T-helper 9 cell (primary cell): ENCODE measurements around the gene ARHGEF4.

Source experiments
- DNase-seq: peaks from one replicate; pipeline ENCODE4 v3.0.0-alpha.2; 2020

The ARHGEF4 gene

DNA sequence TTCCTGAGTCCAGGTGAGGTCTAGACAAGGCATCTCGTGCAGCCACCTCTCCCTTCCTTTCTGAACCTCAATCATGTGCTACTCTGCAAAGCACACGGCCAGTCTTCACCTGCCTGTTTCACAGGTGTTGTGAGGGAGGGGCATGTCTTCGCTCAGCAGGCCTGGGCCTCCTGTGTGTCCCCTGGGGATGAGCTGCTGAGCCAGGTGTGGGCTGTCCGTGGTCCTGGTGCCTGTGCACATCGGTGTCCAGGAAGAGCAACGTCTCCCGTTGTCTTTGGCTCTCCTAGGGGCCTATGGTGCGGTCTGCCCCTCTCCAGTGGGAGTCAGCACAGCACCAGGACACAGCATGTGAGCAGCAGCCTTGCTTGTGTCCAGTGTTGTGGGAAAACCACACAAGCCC lies 16.7 kb downstream of the ARHGEF4 start:
- DNase-seq, result no peak

DNA sequence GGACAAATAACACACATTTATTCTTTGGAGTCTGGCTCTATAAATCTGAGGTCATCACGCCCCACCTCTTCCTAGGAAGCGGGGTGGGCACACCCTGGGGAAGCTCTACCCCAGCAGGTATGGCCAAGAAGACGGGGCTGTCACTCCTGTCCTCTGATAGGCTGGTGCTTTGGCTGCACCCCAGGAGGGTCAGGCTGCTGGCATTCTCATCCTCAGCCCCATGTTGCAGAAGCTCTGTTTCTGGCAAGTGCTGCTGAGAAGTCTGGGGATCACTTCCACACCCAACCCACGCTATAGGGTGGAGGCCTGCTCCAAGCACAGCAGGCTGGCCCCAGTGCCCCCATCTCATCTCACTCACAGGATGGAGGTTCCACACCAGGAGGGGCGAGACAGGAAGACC lies 17.6 kb downstream of the ARHGEF4 start:
- no peak for DNase-seq

DNA sequence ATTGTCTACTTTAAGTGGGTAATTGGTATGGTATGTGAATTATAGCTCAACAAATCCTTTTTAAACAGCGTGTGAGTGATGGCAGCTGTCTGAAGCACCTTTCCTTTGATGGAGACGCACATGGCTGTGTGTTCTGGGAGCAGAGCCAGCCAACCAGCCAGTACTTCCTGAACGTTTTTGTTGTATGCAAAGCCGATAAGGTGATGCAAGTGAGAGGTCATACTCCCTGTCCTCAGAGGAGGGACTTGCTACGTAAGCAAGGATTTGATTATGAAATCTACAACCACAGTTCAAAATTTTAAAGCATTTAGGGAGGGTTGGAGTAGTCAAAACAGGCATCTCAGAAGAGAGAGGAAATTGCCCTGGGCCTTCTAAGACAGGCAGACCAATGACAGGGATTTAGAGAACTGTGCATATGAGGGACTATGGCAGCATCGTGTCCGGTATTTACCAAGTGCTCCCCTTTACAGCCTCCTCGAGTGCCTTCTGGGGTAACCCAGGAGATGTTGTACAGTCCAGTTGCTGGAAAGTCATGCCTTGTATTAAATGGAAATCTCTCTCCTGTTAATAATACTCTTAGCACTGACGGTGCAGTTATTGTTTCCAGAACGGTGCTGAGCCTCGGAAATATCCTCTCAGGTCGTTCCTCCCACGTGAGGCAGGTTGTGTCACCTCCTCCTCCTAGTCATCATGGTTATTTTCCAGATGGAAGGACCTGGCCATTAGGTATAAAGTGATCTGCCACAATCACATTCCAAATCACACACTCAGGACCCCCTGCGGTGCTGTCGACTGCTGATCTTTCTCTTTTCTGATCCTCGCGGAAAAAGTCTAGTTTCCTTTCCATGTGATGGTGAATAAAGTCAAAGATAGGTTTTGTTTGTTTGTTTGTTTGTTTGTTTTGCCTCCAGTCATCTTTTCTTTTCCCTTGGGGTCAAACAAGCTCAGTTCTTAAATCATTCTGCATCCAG lies 28.4 kb downstream of the ARHGEF4 start:
- DNase-seq, result no peak

DNA sequence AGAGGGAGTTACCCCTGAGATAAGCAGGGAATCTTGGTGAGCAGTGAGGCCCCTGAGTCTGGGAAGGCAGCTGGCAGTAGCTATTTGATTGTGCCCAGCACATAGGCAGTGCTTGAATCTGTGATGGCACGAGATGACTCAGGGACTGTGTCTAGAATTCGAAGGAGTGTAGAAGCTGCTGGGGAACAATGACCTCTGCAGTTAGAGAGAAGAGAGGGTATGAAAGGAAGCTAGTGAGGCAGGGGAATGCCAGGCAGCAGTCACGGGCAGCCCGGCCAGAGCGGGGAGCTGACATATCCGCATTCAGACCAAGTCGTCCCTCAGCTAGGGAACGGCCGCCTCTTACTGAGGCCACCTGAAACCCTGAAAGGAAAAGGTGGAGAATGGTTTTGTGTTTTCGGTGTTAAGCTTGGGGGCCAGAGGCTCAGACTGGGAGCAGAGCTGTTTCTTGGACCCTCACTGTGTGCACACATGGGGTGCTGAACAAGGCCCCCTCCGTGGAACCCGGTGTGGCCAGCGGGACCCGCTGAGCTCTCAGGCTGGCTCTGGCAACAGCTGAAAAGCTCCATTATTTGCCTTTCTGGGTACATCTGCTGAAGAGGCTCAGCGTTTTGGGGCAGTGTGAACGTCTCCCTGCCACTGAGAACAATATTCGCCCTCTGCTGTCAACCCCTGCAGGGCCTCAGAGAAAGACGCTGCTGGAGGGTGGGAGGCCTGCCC lies 32.9 kb downstream of the ARHGEF4 start:
- DNase-seq, result no peak

- DNase-seq, result no peak
These were observed 33.4 kb downstream of the ARHGEF4 start for GRCh38 chr2:130870161-130870485.

DNA sequence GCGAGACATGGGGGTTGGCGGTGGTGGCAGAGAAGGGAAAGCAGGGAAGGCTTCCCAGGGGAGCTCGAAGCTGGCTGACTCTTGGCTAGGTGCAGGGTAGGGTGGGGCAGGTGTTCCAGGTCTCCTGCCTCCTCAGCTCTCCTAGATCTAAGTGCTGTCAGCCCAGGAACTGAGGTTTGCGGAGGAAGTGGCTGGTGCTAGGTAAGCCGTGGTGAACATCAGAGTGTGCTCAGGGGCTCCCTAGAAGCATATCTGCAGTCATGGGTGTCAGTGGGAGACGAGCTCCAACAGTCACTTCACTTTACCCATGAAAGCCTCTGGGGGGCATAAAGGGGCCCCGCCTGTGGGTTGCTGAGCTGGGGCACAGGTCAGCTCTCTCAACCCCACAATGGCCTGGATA lies 34.1 kb downstream of the ARHGEF4 start:
- no peak for DNase-seq

DNA sequence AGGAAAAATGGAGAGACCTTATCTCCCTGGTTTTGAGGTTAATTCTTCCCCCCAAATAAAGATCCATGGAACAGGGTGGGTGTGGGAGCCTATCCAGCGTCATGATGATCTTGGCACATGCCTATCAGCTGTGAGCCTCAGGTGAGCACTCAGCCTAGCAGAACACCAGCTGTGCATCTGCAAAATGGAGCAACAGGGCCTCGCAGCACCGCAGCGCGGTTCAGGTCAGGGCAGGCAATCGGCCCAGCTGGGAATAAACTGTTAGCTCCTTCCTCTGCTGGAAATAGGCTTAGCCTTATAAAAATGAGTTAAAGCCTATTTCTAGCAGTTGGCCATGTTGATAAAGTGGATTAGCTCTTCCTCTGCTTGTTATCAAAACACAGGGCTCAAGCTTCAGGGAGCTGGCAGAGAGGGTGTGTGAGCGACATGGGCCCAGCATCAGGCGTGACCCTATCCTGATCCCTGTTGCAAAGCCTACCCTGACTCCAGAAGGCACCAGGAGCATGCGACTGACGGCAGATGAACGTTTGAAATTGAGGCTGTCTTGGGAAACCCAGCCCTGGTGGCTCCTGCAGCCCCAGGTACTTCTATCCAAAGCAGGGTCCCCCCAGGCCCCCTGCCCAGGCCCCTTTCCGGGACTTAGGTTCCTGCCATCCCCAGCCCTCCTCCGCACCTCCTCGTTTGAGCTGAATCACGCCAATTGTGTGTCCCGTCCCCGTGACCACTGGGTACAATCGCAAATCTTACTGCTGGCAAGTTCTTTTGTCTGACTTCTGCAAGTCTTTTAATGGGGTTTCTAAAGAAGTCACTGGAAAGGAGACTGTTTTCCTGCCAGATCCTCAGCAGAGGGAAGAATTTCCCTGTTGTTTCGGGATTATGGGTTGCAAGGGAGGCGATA lies 35.4 kb downstream of the ARHGEF4 start:
- no peak for DNase-seq

DNA sequence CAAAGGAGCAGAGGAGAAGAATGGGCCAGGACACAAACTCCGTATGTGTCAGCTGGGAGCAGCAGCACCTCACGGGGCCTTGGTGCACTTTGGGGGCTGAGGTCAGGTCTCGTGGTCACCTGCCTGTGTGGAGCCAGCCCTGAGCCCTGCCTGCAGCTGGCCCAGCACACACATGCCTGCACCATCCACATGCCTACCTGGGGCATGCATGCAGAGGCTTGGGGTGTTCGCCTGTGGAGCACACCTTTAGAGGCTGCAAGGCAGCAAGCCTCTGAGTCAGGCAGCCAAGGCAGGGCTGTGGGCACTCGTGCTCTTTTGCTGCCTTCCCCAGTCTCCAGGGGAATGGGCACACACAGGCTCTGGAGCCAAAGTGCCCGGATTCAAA lies 36.0 kb downstream of the ARHGEF4 start:
- no peak for DNase-seq

- DNase-seq, result peak; percentile 60
These were observed 37.1 kb downstream of the ARHGEF4 start for GRCh38 chr2:130873700-130874346.

DNA sequence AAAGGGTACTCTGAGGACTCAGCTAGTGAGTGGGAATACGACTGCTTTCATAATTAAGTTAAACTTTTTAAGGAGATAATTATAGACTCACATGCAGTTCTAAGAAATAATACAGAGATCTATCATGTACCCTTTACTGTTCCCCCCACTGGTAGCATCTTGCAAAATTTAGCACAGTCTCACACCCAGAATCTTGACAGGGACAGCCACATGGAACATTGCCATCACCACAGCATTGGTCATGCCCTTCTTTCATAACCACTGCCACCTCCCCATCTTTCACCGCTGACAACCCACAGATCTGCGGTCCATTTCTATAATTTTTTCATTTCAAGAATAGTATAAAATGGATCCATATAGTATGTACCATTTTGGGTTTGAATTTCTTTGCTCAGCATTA lies 37.8 kb downstream of the ARHGEF4 start:
- no peak for DNase-seq

DNA sequence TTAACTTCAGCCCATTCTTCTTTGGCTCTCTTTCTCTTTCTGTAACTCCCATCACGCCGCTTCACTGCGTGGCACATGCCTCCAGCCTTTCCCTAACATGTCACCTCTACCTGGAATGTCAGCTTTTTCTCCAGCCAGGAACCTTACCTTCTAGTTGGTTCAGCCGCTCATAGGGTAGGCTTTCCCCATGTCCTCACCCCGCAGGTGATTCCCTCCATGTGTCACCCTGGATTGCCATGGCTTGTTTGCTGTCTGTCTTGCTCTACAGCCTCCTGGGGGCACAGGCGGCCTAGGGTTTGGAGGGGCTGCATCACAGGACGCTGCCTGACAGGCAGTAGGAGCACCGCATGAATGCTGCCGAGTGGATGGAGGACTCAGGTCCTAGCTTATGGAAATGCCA lies 39.2 kb downstream of the ARHGEF4 start:
- no peak for DNase-seq

GRCh38 chr2:130877258-130877657 lies 40.5 kb downstream of the ARHGEF4 start:
- DNase-seq, result no peak

- DNase-seq, result no peak
These were observed 41.6 kb downstream of the ARHGEF4 start for GRCh38 chr2:130878316-130878715.

GRCh38 chr2:130878933-130879332 lies 42.2 kb downstream of the ARHGEF4 start:
- no peak for DNase-seq

DNA sequence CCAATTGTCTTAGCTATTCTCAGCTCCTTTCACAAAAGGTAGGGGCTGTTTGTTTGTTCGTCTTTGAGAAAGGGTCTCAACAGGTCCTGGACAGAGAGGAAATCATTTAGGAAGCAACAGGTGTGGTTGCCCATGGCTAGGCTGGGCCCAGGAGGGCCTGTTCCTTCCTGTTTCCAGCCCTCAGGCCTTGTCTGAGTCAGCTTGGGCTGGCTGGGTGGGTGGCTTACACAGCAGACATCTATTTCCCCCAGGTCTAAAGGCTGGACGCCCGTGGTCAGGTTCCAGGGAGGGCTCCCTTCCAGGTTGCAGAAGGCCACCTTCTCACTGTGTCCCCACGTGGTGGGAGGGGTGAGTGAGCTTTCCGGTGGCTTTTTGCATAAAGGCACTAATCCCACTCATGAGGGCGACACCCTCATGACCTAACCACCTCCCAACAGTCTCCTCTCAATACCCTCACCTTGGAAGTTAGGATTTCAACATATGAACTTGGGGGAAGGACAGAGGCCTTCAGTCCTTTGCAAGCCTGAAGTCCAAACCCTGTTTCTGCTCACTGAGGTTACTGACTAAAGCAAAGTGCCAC lies 45.5 kb downstream of the ARHGEF4 start:
- DNase-seq, result no peak

DNA sequence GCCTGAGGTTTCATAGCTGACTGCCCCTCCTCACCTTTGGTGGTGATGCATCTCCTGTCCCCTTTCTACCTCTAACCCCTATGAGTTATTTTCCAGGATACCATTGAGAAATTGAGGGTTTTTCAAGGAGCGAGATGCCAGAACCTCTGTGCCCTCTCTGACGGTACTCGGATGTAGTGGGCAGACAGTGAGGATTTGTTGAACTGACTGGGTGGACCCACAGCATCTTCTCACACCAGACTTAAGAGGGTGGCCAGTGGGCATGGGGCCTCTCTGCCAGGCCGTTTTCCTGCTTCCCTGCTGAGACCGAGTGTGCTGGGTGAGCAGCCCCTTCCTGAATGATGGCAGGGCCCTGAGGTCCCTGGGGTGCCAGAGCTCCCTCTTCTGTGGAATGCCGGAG lies 46.3 kb downstream of the ARHGEF4 start:
- no peak for DNase-seq

- no peak for DNase-seq
These were observed 46.8 kb downstream of the ARHGEF4 start for GRCh38 chr2:130883496-130883895.

DNA sequence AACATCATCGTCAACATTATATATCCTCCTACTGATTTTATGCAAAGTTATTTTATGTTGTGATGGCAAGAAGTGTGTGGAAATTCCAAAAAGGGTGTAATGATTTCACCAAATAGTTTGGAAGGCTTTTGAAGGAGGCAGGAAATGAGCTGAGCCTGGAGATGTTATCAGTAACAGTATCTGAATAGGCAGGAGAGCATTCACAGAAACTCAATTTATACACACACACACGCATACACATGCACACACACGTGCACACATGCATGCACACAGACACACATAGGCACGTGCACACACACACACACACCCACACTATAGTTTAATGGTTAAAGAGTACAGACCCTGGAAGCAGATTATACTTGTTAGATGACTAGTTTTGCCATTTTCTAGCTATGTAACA lies 47.3 kb downstream of the ARHGEF4 start:
- no peak for DNase-seq

GRCh38 chr2:130884503-130884902 lies 47.8 kb downstream of the ARHGEF4 start:
- no peak for DNase-seq

DNA sequence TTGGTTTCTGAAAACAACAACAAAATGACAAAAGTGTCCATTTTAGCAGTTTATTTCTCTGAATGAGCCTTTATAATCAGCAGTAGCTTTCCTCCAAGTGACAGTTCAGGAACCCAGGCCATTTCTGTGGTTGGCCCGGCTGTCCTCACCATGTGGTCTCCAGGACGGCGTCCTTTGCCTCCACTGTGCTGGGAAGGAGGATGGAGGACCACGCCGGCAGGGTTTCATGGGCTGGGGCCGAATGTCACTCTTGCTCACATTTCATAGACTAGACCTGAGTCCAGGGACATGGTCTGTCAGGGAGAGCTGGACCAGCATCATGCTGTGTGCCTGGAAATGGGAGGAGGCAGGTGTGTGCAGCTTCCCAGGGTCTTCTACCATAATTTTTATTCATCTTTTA lies 50.9 kb downstream of the ARHGEF4 start:
- no peak for DNase-seq

DNA sequence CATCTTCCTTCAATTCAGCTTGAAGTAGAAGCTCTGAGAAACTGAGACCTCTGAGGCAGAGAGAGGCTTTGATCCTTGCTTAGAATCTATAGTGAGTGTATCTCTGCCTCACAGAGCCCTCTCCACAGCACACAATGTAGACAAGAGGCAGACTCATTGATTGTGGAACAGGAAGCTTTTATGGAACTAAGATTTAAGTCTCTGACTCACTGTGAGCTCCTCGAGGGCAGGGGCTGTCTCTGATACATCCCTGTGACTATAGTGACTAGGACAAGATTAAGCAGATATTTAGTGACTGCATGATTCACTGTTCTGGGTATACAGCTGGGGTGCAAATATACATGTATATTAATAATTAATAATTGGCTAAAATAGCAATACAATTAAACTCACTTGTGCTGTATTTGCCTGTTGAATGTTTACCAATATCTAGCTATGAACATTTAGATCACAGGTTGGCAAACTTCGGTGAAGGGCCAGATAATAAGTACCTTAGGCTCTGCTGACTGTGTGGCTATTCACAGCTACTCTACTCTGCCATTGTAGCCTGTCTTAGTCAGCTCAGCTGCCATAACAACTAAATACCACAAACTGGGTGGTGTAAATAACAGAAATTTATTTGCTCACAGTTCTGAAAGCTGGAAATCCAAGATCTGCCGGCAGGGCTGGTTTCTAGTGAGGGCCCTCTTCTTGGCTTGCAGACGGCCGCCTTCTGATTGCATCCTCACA lies 54.4 kb downstream of the ARHGEF4 start:
- no peak for DNase-seq

- DNase-seq, result no peak
These were observed 55.3 kb downstream of the ARHGEF4 start for GRCh38 chr2:130891966-130892365.
